Measurements from ENCODE around the gene NUMB.

NUMB gene

DNA sequence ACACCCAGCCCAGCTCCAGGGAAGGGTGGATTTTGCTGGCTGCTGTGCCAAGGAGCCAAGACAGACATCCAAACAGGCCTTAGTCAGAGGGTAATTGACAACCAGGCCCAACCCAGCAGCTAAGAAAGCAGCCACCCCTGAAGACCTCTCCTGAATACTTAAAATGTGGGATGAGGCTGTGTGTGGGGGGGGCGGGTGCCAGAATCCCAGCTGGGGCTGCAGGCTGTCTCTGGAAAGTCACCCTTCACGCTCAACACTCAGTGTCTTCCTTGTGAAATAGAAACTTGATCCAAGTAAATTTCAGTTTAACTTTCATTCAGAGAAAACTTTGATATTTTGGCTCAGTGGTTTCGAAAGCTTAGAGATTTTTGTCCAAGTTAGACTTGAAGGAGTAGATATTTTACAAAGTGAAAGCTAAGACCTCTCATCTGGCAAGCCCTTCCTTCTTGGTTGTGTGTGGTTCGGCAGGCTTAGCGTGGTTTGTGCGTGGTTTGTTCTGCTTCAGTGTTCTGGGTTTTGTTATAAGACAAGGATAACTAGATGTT, 215.9 kb downstream of the NUMB start:
- no peak for DNase-seq

DNA sequence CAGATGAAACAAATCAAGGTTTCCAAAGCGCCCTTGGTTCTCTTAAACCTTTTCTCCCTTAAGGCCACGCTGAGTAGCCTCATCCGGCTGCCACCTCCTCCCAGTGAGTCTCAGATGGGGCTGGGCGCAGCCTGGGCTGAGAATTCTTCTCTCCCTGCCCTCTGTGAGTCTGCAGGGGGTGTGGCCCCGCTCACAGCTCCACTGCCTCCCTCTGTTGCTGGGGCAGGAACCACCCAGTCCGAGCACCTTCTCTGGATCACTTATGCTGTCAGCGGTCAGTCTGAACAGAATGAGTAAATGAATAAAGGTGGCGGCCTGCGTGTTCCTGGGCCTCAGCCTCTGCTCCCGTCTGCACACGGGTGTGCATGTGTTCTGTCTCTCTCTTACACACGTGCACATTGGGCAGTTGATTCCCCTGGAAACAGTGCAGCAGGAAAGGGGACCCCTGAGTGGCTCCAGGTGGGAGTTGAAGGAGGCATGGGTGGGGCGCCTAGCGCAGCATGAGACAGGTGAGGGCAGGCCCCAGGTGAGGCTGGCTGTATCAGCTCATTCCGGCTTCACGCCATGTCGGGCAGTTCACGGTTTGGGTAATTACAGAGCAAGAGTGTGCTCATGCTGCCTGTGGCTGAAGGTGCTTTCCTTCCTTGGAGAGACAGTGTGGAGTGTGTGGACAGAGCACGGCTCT, 216.7 kb downstream of the NUMB start:
- DNase-seq: no peak

GRCh38 chr14:73240816-73241480, 217.4 kb downstream of the NUMB start:
- DNase-seq: no peak

- DNase-seq: no peak
These were observed 218.7 kb downstream of the NUMB start for GRCh38 chr14:73239393-73240241.

- no peak for DNase-seq
These were observed 219.4 kb downstream of the NUMB start for GRCh38 chr14:73238941-73239340.

GRCh38 chr14:73238424-73238852, 219.9 kb downstream of the NUMB start:
- peak; percentile 78 for DNase-seq

DNA sequence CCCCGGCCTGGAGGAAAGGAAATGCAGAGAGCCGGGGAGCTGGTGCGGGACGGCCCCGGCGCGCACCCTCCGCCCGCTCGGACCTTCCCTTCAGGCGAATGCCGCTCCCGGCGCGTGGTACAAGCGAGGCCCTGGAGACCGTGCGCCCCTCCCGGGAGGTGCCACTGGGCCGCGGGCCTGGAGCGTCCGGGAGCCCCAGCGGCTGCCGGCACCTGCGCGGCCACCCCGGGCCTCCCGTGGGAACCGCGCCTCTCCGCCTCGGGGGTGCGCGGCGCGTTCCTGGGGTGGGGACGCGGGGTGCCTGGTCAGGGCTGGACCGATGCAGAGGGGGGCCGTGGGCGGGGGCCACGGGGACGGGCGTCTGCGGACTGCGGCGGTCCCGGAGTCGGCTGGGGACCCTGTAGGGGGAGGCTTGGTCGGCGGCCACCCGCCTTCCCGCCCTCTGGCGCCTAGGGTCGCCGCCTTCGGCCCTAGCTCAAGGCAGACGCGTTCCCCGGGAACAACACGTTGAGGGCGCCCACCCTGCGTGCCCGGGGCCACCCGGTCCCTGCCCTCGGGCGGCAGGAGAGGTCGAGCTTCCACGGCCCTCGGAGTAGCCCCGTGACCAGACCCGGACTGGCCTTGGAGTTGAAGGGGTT, 220.4 kb downstream of the NUMB start:
- no peak for DNase-seq

- DNase-seq: no peak
These were observed 221.0 kb downstream of the NUMB start, which contains the start of gene PAPLN for GRCh38 chr14:73237219-73237785. Gene PAPLN, plus strand, starts transcription at chr14:73237506. Its CDS starts 2,273 bp downstream, at chr14:73239779.

DNA sequence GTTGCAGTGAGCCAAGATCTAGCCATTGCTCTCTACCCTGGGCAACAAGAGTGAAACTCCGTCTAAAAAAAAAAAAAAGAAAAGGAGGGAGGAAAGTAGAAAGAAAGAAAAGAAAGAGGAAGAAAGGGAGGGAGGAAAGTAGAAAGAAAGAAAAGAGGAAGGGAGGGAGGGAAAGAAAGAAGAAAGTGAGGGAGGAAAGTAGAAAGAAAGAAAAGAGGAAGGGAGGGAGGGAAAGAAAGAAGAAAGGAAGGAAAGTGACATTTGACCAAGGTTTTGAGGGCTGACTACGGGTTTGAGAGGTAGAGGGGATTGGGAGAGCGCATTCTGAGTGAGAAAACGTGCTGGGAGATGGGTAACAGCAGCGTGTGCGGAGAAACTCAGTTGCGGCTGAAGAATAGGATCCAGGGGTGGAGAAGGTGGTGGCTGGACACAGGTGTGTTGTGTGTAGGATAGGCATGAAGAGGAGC, 221.6 kb downstream of the NUMB start:
- DNase-seq: no peak

DNA sequence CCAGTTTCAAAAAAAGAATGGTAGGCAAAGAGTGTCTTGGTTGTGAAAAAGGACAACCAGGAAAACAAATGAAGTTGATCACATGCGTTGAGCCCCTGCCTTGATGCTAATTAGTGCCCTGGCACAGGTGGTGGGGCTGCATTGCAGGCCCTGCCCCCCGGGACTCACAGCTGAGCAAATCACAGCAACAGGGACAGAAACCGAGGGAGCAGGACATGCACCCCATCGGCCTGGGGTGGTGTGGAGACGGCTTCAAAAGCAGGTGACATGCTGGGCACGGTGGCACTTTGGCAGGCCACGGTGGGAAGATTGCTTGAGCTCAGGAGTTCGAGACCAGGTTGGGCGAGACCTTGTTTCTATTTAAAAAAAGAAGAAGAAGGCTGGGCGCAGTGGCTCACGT, 222.2 kb downstream of the NUMB start:
- no peak for DNase-seq

DNA sequence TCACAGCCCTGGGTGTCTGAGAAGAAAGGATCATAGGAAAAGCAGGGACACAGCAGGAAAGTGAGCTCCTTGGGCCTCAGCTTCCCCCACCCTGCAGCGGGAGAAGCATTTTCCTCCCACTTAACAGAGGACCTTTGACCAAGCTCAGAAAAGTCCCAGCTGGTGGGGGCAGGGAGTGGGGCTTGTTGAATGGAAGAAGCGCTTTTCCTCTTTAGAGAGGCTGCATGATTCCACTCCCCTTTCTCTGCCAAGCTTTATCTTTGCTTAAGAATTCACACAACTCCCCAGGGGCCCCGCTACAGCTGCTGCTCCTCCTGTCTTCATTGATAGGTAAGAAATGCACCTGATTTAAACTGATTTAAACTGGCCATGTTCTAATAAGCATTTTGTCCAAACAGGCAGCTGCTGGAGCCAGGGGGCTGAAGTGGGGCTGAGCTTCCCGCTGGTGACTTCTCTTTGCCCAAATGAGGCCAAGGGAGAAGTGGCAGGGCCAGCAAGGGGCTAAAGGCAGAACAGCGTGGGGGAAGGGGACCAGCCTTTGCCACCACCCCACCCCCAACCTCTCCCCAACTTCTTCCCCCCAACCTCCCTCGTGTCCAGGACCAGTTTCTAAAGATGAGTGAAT, 222.7 kb downstream of the NUMB start:
- DNase-seq: no peak

- no peak for DNase-seq
These were observed 223.6 kb downstream of the NUMB start for GRCh38 chr14:73234586-73235394.

DNA sequence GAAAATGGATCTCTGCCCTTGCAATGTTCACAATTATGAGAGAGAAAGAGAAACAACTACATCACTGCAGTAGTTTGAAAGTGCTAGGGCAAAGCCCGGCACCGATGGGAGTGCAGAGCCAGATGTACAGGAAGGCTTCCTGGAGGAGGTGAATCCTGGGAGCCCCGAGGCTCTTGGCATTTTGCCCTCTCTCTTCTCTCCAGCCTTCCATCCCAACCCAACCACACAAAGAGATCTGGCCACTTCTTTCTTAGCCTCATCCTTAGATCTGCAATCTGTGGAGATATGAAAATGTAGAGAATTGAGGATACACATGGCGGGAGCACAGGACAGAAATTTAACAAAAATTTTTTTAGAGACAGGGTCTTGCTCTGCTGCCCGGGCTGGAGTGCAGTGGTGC, 224.3 kb downstream of the NUMB start:
- no peak for DNase-seq

- DNase-seq: no peak
These were observed 224.8 kb downstream of the NUMB start for GRCh38 chr14:73233564-73233963.

GRCh38 chr14:73232984-73233383, 225.4 kb downstream of the NUMB start:
- DNase-seq: no peak

DNA sequence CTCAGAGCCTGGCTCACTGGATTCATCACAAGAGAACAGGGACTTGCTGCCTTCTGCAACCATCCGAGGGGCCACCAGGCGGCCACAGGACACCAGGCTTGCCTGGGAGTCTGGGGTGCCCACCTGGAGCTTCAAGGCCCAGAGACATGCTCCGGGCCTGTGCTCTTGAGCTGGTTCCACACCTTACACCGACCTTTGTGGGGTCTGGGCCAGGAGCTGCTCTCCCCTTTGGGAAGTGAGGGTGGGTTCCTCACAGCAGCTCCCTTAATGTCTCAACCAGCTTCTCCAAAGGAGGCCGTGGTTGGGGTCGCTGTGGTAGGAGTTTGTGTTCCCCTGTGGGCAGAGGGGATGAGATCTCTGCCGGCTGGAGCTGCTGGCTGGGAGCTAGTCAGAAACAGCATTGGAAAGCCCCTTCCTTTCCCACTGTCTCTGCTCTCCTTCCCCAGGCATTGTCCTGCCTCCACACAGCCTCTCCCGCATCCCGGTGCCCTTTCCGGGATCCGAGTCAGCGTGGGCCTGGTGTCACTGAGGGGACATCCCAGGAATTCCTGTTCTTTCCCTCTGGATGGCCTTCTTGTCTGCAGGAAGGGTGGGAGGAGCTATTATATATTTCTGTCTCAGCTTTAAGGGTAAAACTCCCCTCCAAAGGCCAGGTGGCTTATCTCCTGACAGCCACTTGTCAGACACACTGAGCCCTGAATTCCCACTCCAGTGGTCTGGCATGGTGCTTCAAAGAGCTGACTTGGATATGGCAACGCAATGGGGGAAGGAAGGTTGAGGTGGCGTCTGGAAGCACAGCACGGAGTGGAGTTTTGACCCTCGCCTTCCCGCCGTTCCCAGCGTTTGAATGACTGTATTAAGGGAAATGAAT, 226.1 kb downstream of the NUMB start:
- DNase-seq: no peak

DNA sequence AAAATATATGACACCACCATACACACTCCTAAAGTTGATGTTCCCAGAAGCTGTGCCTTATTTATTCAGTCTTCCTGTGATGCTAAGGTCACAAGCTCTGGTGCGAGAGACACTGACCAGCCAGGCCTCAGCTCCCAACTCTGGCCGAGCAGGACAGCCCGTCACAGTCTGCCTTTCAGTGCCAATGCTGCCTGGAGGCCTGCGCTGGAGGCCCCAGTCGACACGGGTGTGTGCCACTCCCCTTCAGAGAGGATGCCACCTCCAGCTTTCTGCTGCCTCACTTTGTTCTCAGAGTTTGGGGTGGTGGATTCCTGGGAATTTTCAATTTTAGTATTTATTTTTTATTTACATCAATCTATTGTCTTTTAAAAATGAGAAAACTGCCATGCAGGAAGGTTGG, 228.3 kb downstream of the NUMB start:
- DNase-seq: no peak

GRCh38 chr14:73227812-73228781, 230.2 kb downstream of the NUMB start:
- DNase-seq: peak; percentile 90

DNA sequence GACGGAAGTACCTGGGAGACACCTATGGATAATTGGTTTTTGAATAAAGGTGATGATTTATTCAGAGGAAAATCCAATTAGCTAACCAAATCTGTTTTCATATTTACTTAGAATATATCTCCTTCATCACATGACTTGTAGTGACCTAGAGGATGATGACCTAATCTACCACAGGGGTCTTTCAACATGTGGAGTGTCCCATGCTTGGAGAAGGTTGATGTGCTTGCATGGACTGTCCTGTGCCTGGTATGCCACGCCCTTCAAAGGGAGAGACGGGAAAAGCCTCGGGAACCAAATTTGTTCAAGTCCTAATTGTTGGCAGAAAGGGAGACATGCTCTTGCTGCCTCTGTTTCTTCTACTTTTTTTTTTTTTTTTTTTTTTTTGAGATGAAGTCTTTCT, 232.8 kb downstream of the NUMB start:
- DNase-seq: no peak
